Uterus (tissue), 4 donors: Measurements from ENCODE around the gene KIF14. TPM values are rescaled to one million over a fixed set of nuclear protein-coding genes. Genes with fewer than 3 reads are reported as not detected.
"Not testable (repeated sequence)": the region's sequence is repeated elsewhere in the genome, so short reads cannot be mapped to it uniquely, and the experiment has no call there.

Source experiments
- DNase-seq, 2 donors: peaks; one replicate each; pipeline ENCODE4 v3.0.0-alpha.2; 2019 to 2020
- H3K27ac ChIP-seq, 2 donors: fragments of 200-600 bp; sonication (generic); 1 replicate in 1 of 2; 2 replicates in 1 of 2; pipeline ENCODE4 v1.5.1; 2016 to 2018
- H3K27me3 ChIP-seq, 2 donors: fragments of 200-600 bp; sonication (generic); one replicate each; pipeline ENCODE4 v1.5.1; 2018 to 2019; ENCODE audit warnings: control low read depth in 1 of 2
- H3K36me3 ChIP-seq, 2 donors: fragments of 200-600 bp; sonication (generic); one replicate each; pipeline ENCODE4 v1.5.1; 2019; ENCODE audit warnings: control low read depth in 1 of 2
- H3K4me1 ChIP-seq, 2 donors: fragments of 200-600 bp; sonication (generic); one replicate each; pipeline ENCODE4 v1.5.1; 2018 to 2019; ENCODE audit warnings: control low read depth in 1 of 2
- H3K4me3 ChIP-seq, 2 donors: fragments of 200-600 bp; sonication (generic); 1 replicate in 1 of 2; 2 replicates in 1 of 2; pipeline ENCODE4 v1.5.1; 2018 to 2019; ENCODE audit warnings: mild to moderate bottlenecking in 1 of 2
- H3K9me3 ChIP-seq, 2 donors: fragments of 200-600 bp; sonication (generic); one replicate each; pipeline ENCODE4 v1.5.1; 2019; ENCODE audit warnings: control low read depth in 1 of 2
- POLR2A ChIP-seq, 2 donors: fragments of 450-650 bp; IDR thresholded peaks; one replicate each; pipeline ENCODE4 v1.6.1; 2016; ENCODE audit warnings: antibody characterized with exemption in 2 of 2, mild to moderate bottlenecking in 1 of 2, moderate library complexity in 1 of 2
- intact Hi-C: fragments of 100-400 bp; cut with DNase I; formaldehyde crosslinking; loops from one replicate; pipeline ENCODE4 v1.15.1; 2023; ENCODE audit warnings: low total_unique reads
- total RNA-seq, 4 donors: library from RNA; depleted of rRNA in 3 of 4; stranded (reverse); fragments of >200 nt in 3 of 4; gene quantifications; one replicate each; pipeline versions ENCODE4 v1.1.0 to v1.2.4, GENCODE V29; 2014 to 2023
- TF ChIP-seq, protein P1 (sequence below), 4 experiments: fragments of 200-600 bp in 2 of 4; fragments of 450-650 bp in 2 of 4; sonication (generic) in 2 of 4; IDR thresholded peaks; one replicate each; pipeline ENCODE4 v1.5.1; 2016 to 2019; ENCODE audit warnings: antibody characterized with exemption in 4 of 4, mild to moderate bottlenecking in 2 of 4, moderate library complexity in 1 of 4
- donor health status: DM: yes; HTN: yes; CAD: no.

The KIF14 gene
- total RNA-seq, 4 donors from 2014 or later, result under 0.01 to 9.2 (median 0.15) TPM; not detected in 1

DNA sequence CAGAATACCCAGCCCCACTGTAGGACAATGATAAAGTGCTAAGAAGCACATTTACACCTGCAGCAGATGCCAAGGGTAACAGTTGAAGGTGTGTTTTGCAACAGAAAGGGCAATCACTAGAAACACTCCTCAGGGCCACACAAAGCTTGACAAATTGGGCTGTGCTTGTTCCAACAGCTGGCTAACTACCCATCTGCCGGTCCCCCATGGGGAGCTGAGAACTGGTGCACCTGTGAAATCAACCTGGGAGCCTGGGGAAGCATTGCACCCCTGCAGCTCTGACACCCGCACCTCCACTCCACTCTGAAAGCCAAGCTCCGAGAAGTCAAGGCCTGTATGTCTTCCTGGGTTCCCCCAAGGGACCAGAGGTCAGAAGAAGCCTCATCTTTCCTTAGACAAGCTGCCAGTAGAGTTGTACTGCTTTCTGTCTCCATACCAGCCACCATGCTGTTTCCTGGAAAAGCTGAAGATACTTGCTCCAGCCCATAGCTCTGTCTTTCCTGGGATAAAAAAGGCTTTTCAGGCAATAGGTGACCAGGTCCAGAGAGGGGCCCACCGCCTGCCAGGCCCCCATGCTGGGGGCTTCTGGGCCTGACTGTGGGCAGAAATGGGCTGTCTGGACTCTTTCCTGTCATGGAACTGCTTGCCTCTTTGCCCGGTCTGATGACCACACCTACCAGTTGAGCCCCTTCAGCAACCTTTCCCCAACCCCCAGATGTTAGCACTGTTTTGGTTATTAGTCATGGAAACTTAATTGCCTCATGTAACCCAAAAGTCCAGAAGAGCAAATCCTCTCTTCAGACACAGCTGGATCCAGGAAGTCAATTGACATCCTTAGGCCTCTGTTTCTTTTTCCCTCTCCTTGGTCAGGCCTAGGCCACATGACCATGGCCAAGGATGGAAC is 93.6 kb downstream of the KIF14 start:
- TF ChIP-seq, protein P1, sequence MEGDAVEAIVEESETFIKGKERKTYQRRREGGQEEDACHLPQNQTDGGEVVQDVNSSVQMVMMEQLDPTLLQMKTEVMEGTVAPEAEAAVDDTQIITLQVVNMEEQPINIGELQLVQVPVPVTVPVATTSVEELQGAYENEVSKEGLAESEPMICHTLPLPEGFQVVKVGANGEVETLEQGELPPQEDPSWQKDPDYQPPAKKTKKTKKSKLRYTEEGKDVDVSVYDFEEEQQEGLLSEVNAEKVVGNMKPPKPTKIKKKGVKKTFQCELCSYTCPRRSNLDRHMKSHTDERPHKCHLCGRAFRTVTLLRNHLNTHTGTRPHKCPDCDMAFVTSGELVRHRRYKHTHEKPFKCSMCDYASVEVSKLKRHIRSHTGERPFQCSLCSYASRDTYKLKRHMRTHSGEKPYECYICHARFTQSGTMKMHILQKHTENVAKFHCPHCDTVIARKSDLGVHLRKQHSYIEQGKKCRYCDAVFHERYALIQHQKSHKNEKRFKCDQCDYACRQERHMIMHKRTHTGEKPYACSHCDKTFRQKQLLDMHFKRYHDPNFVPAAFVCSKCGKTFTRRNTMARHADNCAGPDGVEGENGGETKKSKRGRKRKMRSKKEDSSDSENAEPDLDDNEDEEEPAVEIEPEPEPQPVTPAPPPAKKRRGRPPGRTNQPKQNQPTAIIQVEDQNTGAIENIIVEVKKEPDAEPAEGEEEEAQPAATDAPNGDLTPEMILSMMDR (IDR thresholded peaks at IDR 0.05), result no peak
- TF ChIP-seq POLR2A (IDR thresholded peaks at IDR 0.05), result no peak
- no peak for DNase-seq
- intact Hi-C loops, result no loop called here
- Histone ChIP-seq H3K9me3 (no peaks in the 10 kb centered on the region), H3K27ac (no peak overlapping the region), H3K27me3 (no peaks in the 10 kb centered on the region), H3K4me1 (peaks cover 0 to 5% of the 10 kb centered on the region in 2 donors), H3K4me3 (no peak overlapping the region), H3K36me3 (no peaks in the 10 kb centered on the region)

DNA sequence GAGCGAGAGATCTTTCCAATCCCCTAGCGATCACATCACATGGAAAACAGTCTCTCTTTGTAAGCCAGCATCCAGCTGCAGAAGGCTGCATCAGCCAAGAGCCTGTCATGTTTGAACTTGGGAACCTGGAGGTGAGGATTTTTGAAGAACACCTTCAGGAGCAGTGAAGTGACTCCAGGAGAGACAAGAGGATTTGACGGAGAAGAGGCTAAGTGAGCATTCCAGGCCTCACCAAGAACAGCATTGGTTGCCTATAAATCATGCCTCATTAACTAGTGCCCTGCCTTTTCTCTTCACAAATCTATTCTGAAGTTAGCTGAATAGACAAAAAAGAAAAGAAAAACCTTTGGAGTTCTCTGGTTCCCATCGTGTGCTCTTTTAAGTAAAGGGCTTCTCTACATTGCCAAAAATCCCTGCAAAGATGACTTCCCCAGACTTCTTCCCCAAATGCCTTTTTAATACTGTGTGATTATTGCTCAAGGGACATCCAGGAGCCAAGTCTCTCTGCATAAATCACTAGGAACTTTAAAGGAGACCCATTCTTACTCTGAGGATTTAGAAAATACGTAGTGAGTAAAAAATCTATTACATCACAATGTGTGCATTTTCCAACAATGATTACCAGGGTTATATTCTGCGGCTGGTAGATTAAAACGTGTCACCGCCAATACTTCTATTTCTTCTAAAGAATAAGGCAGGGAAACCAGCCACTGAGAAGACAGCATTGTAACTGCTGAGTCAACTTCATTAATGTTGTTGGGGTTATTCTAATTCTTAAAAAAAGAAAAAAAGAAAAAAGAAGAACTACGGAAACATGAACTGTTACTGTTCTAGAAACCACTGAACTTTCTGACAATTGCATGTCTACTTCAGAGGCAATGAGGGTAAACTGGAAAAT is 95.2 kb downstream of the KIF14 start:
- H3K27me3 ChIP-seq, result no peaks in the 10 kb centered on the region
- H3K4me3 ChIP-seq, result no peak overlapping the region
- no peak for TF ChIP-seq POLR2A (IDR thresholded peaks at IDR 0.05)
- no peaks in the 10 kb centered on the region for H3K36me3 ChIP-seq
- H3K4me1 ChIP-seq, result peaks cover 0 to 5% of the 10 kb centered on the region in 2 donors
- H3K27ac ChIP-seq, result peak overlapping the region; percentile 2 to 29
- H3K9me3 ChIP-seq, result no peaks in the 10 kb centered on the region
- DNase-seq, result peak in 1 of 2 donors; percentile 20
- intact Hi-C loops, result no loop called here

DNA sequence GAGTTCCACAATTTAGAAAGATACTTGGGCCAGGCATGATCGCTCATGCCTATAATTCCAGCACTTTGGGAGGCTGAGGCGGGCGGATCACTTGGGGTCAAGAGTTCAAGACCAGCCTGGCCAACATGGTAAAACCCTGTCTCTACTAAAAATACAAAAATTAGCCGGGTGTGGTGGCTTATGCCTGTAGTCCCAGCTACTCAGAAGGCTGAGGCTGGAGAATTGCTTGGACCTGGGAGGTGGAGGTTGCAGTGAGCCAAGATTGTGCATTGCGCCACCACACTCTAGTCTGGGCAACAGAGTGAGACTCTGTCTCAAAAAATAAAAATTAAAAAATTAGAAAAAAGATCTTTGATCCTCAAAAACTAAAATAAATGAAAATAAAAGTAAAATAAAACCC is 96.0 kb downstream of the KIF14 start:
- intact Hi-C loops, H3K27me3 ChIP-seq, H3K4me3 ChIP-seq, H3K9me3 ChIP-seq, DNase-seq, H3K4me1 ChIP-seq, H3K36me3 ChIP-seq: not testable (repeated sequence)
- peak overlapping the region in 1 of 2 donors; percentile 29 for H3K27ac ChIP-seq

DNA sequence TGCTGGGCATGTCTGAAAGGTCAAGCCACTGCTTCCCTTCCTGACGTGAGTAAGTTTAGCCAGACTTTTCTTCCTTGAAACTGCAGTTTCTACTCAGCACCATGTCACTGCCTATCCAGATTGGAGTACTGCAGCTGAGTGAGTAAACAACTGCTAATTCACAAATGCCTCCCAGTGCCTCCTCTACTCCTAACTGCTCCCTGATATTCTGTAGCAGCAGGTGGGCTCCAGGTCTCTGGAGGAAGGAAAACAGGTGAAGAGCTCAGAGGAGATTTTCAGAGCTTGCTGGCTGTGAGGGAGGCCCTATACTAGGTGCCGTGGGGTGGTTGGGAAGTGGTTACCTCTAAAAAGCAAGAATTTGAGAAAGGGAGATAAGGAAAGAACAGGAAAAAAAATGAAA is 96.5 kb downstream of the KIF14 start:
- TF ChIP-seq, protein P1 (IDR thresholded peaks at IDR 0.05), result no peak
- no peaks in the 10 kb centered on the region for H3K36me3 ChIP-seq
- no peak for DNase-seq
- H3K4me1 ChIP-seq, result peaks cover 0 to 5% of the 10 kb centered on the region in 2 donors
- no peaks in the 10 kb centered on the region for H3K27me3 ChIP-seq
- H3K4me3 ChIP-seq, result no peak overlapping the region
- no peak overlapping the region for H3K27ac ChIP-seq
- H3K9me3 ChIP-seq, result no peaks in the 10 kb centered on the region
- intact Hi-C loops, result no loop called here

DNA sequence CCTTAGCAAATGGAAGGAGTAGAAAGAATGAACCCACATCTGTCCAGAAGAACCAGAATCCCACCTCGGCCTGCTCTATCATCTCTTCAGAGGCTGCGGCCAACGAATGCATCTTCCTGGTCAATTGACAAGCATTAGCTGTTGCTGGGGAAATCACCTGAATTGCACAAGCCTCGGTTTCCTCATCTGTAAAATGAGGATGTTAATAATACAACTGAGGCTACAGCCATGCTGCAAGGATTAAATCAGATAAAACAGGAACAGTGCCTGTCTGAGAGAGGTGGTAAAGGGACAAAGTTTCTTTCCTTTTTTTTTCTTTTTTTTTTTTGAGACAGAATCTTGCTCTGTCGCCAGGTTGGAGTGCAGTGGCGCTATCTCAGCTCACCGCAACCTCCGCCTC is 99.8 kb downstream of the KIF14 start:
- no peak for TF ChIP-seq POLR2A (IDR thresholded peaks at IDR 0.05)
- TF ChIP-seq, protein P1 (IDR thresholded peaks at IDR 0.05), result no peak
- Histone ChIP-seq H3K9me3 (no peaks in the 10 kb centered on the region), H3K4me1 (peaks cover 0 to 5% of the 10 kb centered on the region in 2 donors), H3K4me3 (no peak overlapping the region), H3K27ac (no peak overlapping the region), H3K27me3 (no peaks in the 10 kb centered on the region), H3K36me3 (no peaks in the 10 kb centered on the region)
- intact Hi-C loops, result no loop called here
- DNase-seq, result no peak

DNA sequence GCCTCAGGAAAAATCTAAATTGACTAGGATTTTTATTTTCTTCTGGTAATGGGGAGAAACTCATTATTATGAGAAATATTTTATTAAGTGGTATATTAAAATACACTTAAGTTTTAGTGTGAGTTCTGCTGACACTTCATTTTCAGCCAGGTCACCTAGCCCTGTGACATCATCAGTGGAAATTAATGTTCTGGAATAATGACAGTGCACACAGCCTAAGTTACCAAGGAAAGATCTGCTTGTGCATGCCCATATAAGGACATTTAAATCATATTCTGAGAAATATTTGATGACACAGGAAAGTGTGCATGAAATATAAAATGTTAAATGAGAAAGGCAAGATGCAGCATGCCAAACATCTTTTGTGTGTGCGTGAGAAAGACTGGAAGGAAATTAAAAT is 102.0 kb downstream of the KIF14 start:
- Histone ChIP-seq H3K36me3 (no peaks in the 10 kb centered on the region), H3K27me3 (no peaks in the 10 kb centered on the region), H3K9me3 (no peaks in the 10 kb centered on the region), H3K4me1 (no peaks in the 10 kb centered on the region), H3K27ac (no peak overlapping the region), H3K4me3 (no peak overlapping the region)
- DNase-seq, result no peak
- TF ChIP-seq, protein P1 (IDR thresholded peaks at IDR 0.05), result no peak
- no peak for TF ChIP-seq POLR2A (IDR thresholded peaks at IDR 0.05)
- intact Hi-C loops, result no loop called here
